ENCODE results near the gene RAB11FIP2. TPM values are rescaled to one million over a fixed set of nuclear protein-coding genes. Genes with fewer than 3 reads are reported as not detected.

Gene RAB11FIP2
- total and polyA plus RNA-seq, 2 of the 4 experiments (the other 2 are of a cell fraction), result 3.6 to 16.1 TPM

- H3K9me3 ChIP-seq (ENCODE audit: control insufficient read depth, insufficient read depth, low read length), result no peaks in the 10 kb centered on the region
- peak overlapping the region; percentile 94 for H3K4me2 ChIP-seq (ENCODE audit: low read depth, low read length)
- no peaks in the 10 kb centered on the region for H3K4me1 ChIP-seq (ENCODE audit: control insufficient read depth, insufficient read depth, low read length)
- peak overlapping the region; percentile 48 for H2BK5ac ChIP-seq (ENCODE audit: low read depth, low read length, poor library complexity, severe bottlenecking)
- DNase-seq (peak; percentile 29), ATAC-seq (ENCODE audit: low read depth) (peak; percentile 42)
- no peak overlapping the region for H2AK5ac ChIP-seq (ENCODE audit: low read depth, low read length)
- peak overlapping the region; percentile 94 for H2AFZ ChIP-seq (replicated peaks; ENCODE audit: low read length, poor library complexity)
- peak overlapping the region; percentile 32; the same call in 1 of the 2 replicates for H4K5ac ChIP-seq (ENCODE audit: low read depth, low read length)
- TF ChIP-seq MAZ (IDR thresholded peaks at IDR 0.05; ENCODE audit: borderline replicate concordance, low read depth, low read length) (no peak), BHLHE40 (IDR thresholded peaks at IDR 0.05; ENCODE audit: low read depth, low read length) (0 out of 2 replicates have a peak, but pooled peaks have one; percentile 8), ELK1 (IDR thresholded peaks at IDR 0.05; ENCODE audit: borderline replicate concordance, low read depth, low read length) (no peak)
- peak overlapping the region; percentile 6 to 78; a peak in 3 of 4 replicates for H4K8ac ChIP-seq (ENCODE audit: low read depth in 2 of 2, low read length in 2 of 2)
- peaks cover 8% of the 10 kb centered on the region for H3K9me1 ChIP-seq (ENCODE audit: insufficient read depth, low read length)
- H3K23ac ChIP-seq (ENCODE audit: low read depth, low read length), result peak overlapping the region; percentile 93
- no peaks in the 10 kb centered on the region; the same call in 1 of the 2 replicates for H4K20me1 ChIP-seq (ENCODE audit: insufficient read depth, low read length)
- H3K56ac ChIP-seq (ENCODE audit: extremely low read depth, insufficient read depth, low read length), result peak overlapping the region; percentile 74
- dilution Hi-C loops (cut with HindIII; ENCODE audit: low sequenced_read_pairs, unreplicated experiment) (no loop called here), intact Hi-C loops (cut with micrococcal nuclease) (loop anchor here (5.0 to 10.0 kb wide), 3 partner anchors 376 to 699 kb away; no protein-coding TSS in a partner anchor), in situ Hi-C loops (cut with MboI; ENCODE audit: low sequenced_read_pairs) (no loop called here)
- H3K36me3 ChIP-seq (ENCODE audit: control insufficient read depth, insufficient read depth, low read length), result no peaks in the 10 kb centered on the region
- WGBS, 2 experiments (ENCODE audit: extremely low coverage in 2 of 2, insufficient read length in 1 of 2), result 0% methylated on average over 2 of the region's 14 CpGs; no CpG with 5 or more reads in 1 of the 2 experiments
- ChIA-PET CTCF (no interaction called here), POLR2A (ENCODE audit: unreplicated experiment) (no interaction called here)
- H3K9ac ChIP-seq (ENCODE audit: low read depth, low read length), result peak overlapping the region; percentile 68
- H4K91ac ChIP-seq (ENCODE audit: insufficient read depth, low read depth, low read length), result peak overlapping the region; percentile 74; the same call in 1 of the 2 replicates
- H3K27ac ChIP-seq (ENCODE audit: insufficient read depth, low read length), result peak overlapping the region; percentile 65
- H2BK15ac ChIP-seq (ENCODE audit: low read depth, low read length), result no peak overlapping the region
- TSS peak; percentile 79 for BruUV-seq (replicated peaks)
- H3K79me1 ChIP-seq (ENCODE audit: low read depth in 1 of 2, low read length in 2 of 2), result peaks cover 3 to 11% of the 10 kb centered on the region in 2 experiments; a peak in 2 of 4 replicates
- peak overlapping the region; percentile 52 for H3K4me3 ChIP-seq (ENCODE audit: insufficient read depth, low read depth, low read length)
- H2BK20ac ChIP-seq (ENCODE audit: low read depth, low read length), result no peak overlapping the region
- H3K4ac ChIP-seq (ENCODE audit: low read depth, low read length), result peak overlapping the region; percentile 76
- peak overlapping the region; percentile 20 for H2BK120ac ChIP-seq (ENCODE audit: low read depth, low read length)
- no peaks in the 10 kb centered on the region for H3K27me3 ChIP-seq (ENCODE audit: control insufficient read depth, insufficient read depth, low read length)
- H3K18ac ChIP-seq (ENCODE audit: low read depth, low read length), result peak overlapping the region; percentile 18; the same call in 1 of the 2 replicates
- peak overlapping the region; percentile 88 for H2AK9ac ChIP-seq (replicated peaks; ENCODE audit: low read depth, low read length, poor library complexity)
- peak overlapping the region; percentile 78; the same call in 1 of the 2 replicates for H3K14ac ChIP-seq (replicated peaks; ENCODE audit: low read depth, low read length)
These were observed 825 bp downstream of the RAB11FIP2 start for GRCh38 chr10:118045837-118046394.
